Tibial nerve (tissue), 4 donors: ENCODE measurements around the gene IFI30. TPM values are rescaled to one million over a fixed set of nuclear protein-coding genes. Genes with fewer than 3 reads are reported as not detected.

Experiments used
- DNase-seq, 2 donors: peaks; one replicate each; pipeline ENCODE4 v3.0.0-alpha.2; 2019; ENCODE audit warnings: low spot score in 2 of 2
- H3K27ac ChIP-seq, 4 donors: fragments of 200-600 bp; sonication (generic) in 3 of 4; one replicate each; pipeline ENCODE4 v1.5.1; 2017 to 2019; ENCODE audit warnings: mild to moderate bottlenecking in 1 of 4
- H3K27me3 ChIP-seq, 2 donors: fragments of 200-600 bp; sonication (generic) in 1 of 2; one replicate each; pipeline versions ENCODE4 v1.5.1 to v1.6.0; 2017 to 2019
- H3K36me3 ChIP-seq, 3 donors: fragments of 200-600 bp; sonication (generic); one replicate each; pipeline ENCODE4 v1.5.1; 2018 to 2019
- H3K4me1 ChIP-seq, 4 donors: fragments of 200-600 bp; sonication (generic) in 3 of 4; one replicate each; pipeline ENCODE4 v1.5.1; 2017 to 2019
- H3K4me3 ChIP-seq, 4 donors: fragments of 200-600 bp; sonication (generic) in 3 of 4; one replicate each; pipeline ENCODE4 v1.5.1; 2017 to 2019; ENCODE audit warnings: mild to moderate bottlenecking in 1 of 4, moderate library complexity in 1 of 4
- H3K9me3 ChIP-seq, 4 donors: fragments of 200-600 bp; sonication (generic) in 3 of 4; one replicate each; pipeline ENCODE4 v1.5.1; 2017 to 2019
- EP300 ChIP-seq, 2 donors: sonication (generic); formaldehyde crosslinking; IDR thresholded peaks; one replicate each; pipeline ENCODE4 v1.6.1; 2017; ENCODE audit warnings: antibody characterized with exemption in 2 of 2, mild to moderate bottlenecking in 1 of 2
- POLR2A ChIP-seq, 2 donors: fragments of 450-650 bp; IDR thresholded peaks; one replicate each; pipeline ENCODE4 v1.6.1; 2017; ENCODE audit warnings: antibody characterized with exemption in 2 of 2, mild to moderate bottlenecking in 2 of 2, moderate library complexity in 2 of 2
- WGBS, 2 donors: methylation state at CpG; one replicate each; pipeline ENCODE4 v1.1.5; 2018; 5-methylcytosine and 5-hydroxymethylcytosine counted together
- total RNA-seq, 4 donors: library from RNA; depleted of rRNA; stranded (reverse); fragments of >200 nt; gene quantifications; one replicate each; pipeline ENCODE4 v1.1.0, GENCODE V29; 2016
- TF ChIP-seq, protein P1 (sequence below), 5 experiments: fragments of 200-600 bp in 3 of 5; fragments of 450-650 bp in 2 of 5; sonication (generic) in 3 of 5; IDR thresholded peaks; one replicate each; pipeline ENCODE4 v1.5.1; 2016 to 2019; ENCODE audit warnings: antibody characterized with exemption in 5 of 5, mild to moderate bottlenecking in 3 of 5, moderate library complexity in 2 of 5

IFI30 gene
- total RNA-seq, 4 donors from 2014 or later: 19.0 to 101 (median 29.4) TPM

DNA sequence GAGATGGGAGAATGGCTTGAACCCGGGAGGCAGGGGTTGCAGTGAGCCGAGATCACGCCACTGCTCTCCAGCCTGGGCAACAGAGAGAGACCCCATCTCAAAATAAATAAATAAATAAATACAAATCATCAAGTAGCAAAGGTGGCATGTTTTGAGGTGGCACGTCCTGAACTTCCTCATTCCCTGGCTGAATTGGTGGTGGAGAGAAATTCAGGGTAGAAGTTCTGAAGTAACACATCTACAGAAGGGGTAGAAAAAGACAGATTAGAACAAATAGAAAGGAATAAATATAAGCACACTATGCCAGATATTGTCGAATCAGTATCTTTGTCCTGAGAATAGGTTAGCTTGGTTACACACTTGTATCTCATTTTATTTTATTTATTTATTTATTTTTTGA, 6.3 kb downstream of the IFI30 start:
- TF ChIP-seq, protein P1, sequence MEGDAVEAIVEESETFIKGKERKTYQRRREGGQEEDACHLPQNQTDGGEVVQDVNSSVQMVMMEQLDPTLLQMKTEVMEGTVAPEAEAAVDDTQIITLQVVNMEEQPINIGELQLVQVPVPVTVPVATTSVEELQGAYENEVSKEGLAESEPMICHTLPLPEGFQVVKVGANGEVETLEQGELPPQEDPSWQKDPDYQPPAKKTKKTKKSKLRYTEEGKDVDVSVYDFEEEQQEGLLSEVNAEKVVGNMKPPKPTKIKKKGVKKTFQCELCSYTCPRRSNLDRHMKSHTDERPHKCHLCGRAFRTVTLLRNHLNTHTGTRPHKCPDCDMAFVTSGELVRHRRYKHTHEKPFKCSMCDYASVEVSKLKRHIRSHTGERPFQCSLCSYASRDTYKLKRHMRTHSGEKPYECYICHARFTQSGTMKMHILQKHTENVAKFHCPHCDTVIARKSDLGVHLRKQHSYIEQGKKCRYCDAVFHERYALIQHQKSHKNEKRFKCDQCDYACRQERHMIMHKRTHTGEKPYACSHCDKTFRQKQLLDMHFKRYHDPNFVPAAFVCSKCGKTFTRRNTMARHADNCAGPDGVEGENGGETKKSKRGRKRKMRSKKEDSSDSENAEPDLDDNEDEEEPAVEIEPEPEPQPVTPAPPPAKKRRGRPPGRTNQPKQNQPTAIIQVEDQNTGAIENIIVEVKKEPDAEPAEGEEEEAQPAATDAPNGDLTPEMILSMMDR (IDR thresholded peaks at IDR 0.05): no peak
- no peak for TF ChIP-seq POLR2A (IDR thresholded peaks at IDR 0.05)
- TF ChIP-seq EP300 (IDR thresholded peaks at IDR 0.05): no peak
- WGBS, 2 donors: 85 to 91% methylated on average over 5 of the region's 5 CpGs
- Histone ChIP-seq H3K27ac (no peak overlapping the region), H3K36me3 (no peaks in the 10 kb centered on the region), H3K9me3 (no peaks in the 10 kb centered on the region), H3K4me3 (no peak overlapping the region), H3K4me1 (peaks cover 0 to 3% (median 0%) of the 10 kb centered on the region in 4 donors), H3K27me3 (no peaks in the 10 kb centered on the region)
- DNase-seq: no peak

DNA sequence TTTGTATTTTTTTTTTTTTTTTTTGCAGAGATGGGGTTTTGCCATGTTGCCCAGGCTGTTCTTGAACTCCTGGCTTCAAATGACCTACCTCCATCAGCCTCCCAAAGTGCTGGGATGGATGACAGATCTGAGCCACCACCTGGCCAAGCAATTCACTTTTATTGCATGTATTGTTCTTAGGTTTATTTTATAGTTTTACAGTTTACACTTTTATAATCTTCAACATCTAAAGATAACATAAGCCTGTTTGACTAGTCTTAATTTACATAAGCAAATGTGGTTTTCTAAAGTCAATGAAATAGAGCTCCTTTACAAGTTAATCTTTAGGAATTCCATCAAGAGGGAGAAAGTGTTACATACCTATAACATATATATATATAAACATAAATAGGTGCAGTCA, 9.9 kb downstream of the IFI30 start:
- Histone ChIP-seq H3K4me3 (no peak overlapping the region), H3K9me3 (no peaks in the 10 kb centered on the region), H3K27me3 (no peaks in the 10 kb centered on the region), H3K27ac (no peak overlapping the region), H3K4me1 (no peaks in the 10 kb centered on the region), H3K36me3 (no peaks in the 10 kb centered on the region)
- TF ChIP-seq POLR2A (IDR thresholded peaks at IDR 0.05) (no peak), EP300 (IDR thresholded peaks at IDR 0.05) (no peak)
- TF ChIP-seq, protein P1 (IDR thresholded peaks at IDR 0.05): no peak
- DNase-seq: no peak

DNA sequence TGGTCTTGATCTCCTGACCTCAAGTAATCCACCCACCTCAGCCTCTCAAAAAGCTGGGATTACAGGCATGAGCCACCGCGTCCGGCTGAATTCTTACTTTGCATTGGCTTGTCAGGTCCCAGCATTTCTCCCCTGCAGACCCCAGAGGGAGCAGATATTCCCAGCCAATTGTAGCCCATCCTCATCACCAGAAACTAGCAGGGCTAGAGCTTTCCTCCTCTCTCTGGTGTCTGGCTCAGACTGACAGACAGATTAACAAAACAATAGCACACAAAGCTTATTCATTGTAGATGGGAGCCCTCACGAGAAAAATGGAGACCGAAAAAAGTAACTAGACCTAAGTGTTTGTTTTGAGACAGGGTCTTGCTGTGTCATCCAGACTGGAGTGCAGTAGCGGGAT, 11.9 kb downstream of the IFI30 start:
- no peak overlapping the region for H3K27ac ChIP-seq
- DNase-seq: no peak
- no peaks in the 10 kb centered on the region for H3K36me3 ChIP-seq
- WGBS, 2 donors: 49 to 56% methylated on average over 6 of the region's 6 CpGs
- H3K4me3 ChIP-seq: no peak overlapping the region
- TF ChIP-seq, protein P1 (IDR thresholded peaks at IDR 0.05): no peak
- TF ChIP-seq EP300 (IDR thresholded peaks at IDR 0.05) (no peak), POLR2A (IDR thresholded peaks at IDR 0.05) (no peak)
- no peaks in the 10 kb centered on the region for H3K9me3 ChIP-seq
- no peaks in the 10 kb centered on the region for H3K4me1 ChIP-seq
- H3K27me3 ChIP-seq: no peaks in the 10 kb centered on the region

DNA sequence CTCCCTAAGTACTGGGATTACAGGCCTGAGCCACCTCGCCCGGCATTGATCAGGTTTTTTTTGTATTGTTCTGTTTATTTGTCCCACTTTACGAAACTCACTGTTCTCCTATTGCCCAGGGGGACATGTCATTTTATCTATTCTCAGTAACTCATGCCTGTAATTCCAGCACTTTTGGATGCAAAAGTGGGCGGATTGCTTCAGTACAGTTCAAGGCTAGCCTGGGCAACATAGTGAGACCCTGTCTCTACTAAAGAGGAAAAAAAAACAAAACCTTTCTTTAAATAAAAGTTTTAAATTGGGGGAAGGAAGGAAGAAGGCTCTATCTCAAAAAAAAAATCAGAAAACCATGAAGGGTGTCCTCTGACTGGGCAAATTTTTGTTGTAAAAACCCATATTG, 16.7 kb downstream of the IFI30 start:
- no peak for TF ChIP-seq EP300 (IDR thresholded peaks at IDR 0.05)
- TF ChIP-seq POLR2A (IDR thresholded peaks at IDR 0.05): no peak
- TF ChIP-seq, protein P1 (IDR thresholded peaks at IDR 0.05): no peak
- Histone ChIP-seq H3K9me3 (no peaks in the 10 kb centered on the region), H3K4me3 (no peak overlapping the region), H3K27me3 (no peaks in the 10 kb centered on the region), H3K27ac (no peak overlapping the region), H3K4me1 (peaks cover 0 to 28% (median 14%) of the 10 kb centered on the region in 4 donors), H3K36me3 (no peaks in the 10 kb centered on the region)
- no peak for DNase-seq
- WGBS, 2 donors: 83 to 91% methylated on average over 4 of the region's 4 CpGs

DNA sequence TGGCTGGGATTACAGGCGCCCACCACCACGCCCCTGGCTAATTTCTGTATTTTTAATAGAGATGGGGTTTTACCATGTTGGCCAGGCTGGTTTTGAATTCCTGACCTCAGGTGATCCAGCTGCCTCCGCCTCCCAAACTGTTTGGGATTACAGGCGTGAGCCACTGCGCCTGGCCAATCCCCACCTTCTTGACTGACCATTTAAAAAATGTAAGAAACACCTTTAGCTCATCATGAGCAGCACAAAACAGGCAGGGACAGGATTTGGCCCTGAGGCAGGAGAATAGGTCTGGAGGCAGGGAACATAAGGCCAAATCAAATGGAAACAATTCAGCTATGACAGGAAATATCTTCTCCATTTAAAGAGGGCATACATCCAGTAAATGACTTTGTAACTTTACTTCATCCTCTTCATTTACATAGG, 18.0 kb downstream of the IFI30 start:
- Histone ChIP-seq H3K4me1 (peaks cover 0 to 28% (median 14%) of the 10 kb centered on the region in 4 donors), H3K36me3 (peaks cover 0 to 13% (median 0%) of the 10 kb centered on the region in 3 donors), H3K27ac (peak overlapping the region; percentile 90 to 97 (median 95)), H3K4me3 (peak overlapping the region; percentile 45 to 99 (median 70)), H3K27me3 (no peaks in the 10 kb centered on the region), H3K9me3 (no peaks in the 10 kb centered on the region)
- TF ChIP-seq, protein P1 (IDR thresholded peaks at IDR 0.05): peak in 1 of 5 experiments; percentile 50
- TF ChIP-seq EP300 (IDR thresholded peaks at IDR 0.05): no peak
- TF ChIP-seq POLR2A (IDR thresholded peaks at IDR 0.05): no peak
- no peak for DNase-seq
- WGBS, 2 donors: 77 to 82% methylated on average over 5 of the region's 5 CpGs
